Hepatocyte (in vitro differentiated cells): ENCODE data around the gene KCNJ5. TPM values are rescaled to one million over a fixed set of nuclear protein-coding genes. Genes with fewer than 3 reads are reported as not detected.

Source experiments
- DNase-seq: peaks from one replicate; pipeline ENCODE4 v3.0.0-alpha.2; 2016; ENCODE audit warnings: low spot score
- H2AFZ ChIP-seq: fragments of 200-600 bp; sonication (generic); 2 replicates; pipeline ENCODE4 v1.6.0; 2016; ENCODE audit warnings: antibody characterized with exemption, mild to moderate bottlenecking
- H3K27ac ChIP-seq: fragments of 200-600 bp; sonication (generic); 2 replicates; pipeline ENCODE4 v1.5.1; 2016; ENCODE audit warnings: mild to moderate bottlenecking
- H3K27me3 ChIP-seq: fragments of 200-600 bp; sonication (generic); 2 replicates; pipeline ENCODE4 v1.6.1; 2016
- H3K36me3 ChIP-seq: fragments of 200-600 bp; sonication (generic); replicated peaks from 2 replicates; pipeline ENCODE4 v1.5.1; 2016; ENCODE audit warnings: low read depth; ENCODE audit not compliant: insufficient read depth
- H3K4me1 ChIP-seq: fragments of 200-600 bp; sonication (generic); 2 replicates; pipeline ENCODE4 v1.5.1; 2016; ENCODE audit warnings: mild to moderate bottlenecking, moderate library complexity; ENCODE audit not compliant: insufficient read depth
- H3K4me2 ChIP-seq: fragments of 200-600 bp; sonication (generic); 2 replicates; pipeline ENCODE4 v1.6.0; 2016
- H3K4me3 ChIP-seq: fragments of 200-600 bp; sonication (generic); 2 replicates; pipeline ENCODE4 v1.5.1; 2016; ENCODE audit warnings: mild to moderate bottlenecking
- H3K79me2 ChIP-seq: fragments of 200-600 bp; sonication (generic); 2 replicates; pipeline ENCODE4 v1.6.0; 2017; ENCODE audit warnings: mild to moderate bottlenecking
- H3K9me2 ChIP-seq: fragments of 200-600 bp; sonication (generic); replicated peaks from 2 replicates; pipeline ENCODE4 v1.6.0; 2017; ENCODE audit warnings: mild to moderate bottlenecking; ENCODE audit not compliant: insufficient read depth
- H3K9me3 ChIP-seq: fragments of 200-600 bp; sonication (generic); 2 replicates; pipeline ENCODE4 v1.5.1; 2016; ENCODE audit warnings: low read depth, mild to moderate bottlenecking
- H4K20me1 ChIP-seq: fragments of 200-600 bp; sonication (generic); 2 replicates; pipeline ENCODE4 v1.6.0; 2016; ENCODE audit warnings: mild to moderate bottlenecking; ENCODE audit not compliant: insufficient read depth, poor library complexity, severe bottlenecking
- EZH2 ChIP-seq: fragments of 200-600 bp; sonication (generic); IDR thresholded peaks from 2 replicates; pipeline ENCODE4 v1.6.1; 2016; ENCODE audit warnings: antibody characterized with exemption, mild to moderate bottlenecking, borderline replicate concordance
- EZH2phosphoT487 ChIP-seq: fragments of 200-600 bp; sonication (generic); IDR thresholded peaks from one replicate; pipeline ENCODE4 v1.6.1; 2018; ENCODE audit warnings: antibody characterized with exemption, mild to moderate bottlenecking, low read depth, moderate library complexity; ENCODE audit not compliant: unreplicated experiment, severe bottlenecking
- WGBS: methylation state at CpG from one replicate; pipeline ENCODE4 v1.1.6; 2016; ENCODE audit warnings: low lambda C conversion rate; ENCODE audit errors: missing lambda C conversion rate; 5-methylcytosine and 5-hydroxymethylcytosine counted together
- polyA plus RNA-seq: library from polyadenylated mRNA; unstranded; fragments of >200 nt; fragmentation: Nextera tagmentation; extraction: Ambion mirVana; gene quantifications from 2 replicates; pipeline ENCODE4 v1.2.1, GENCODE V29; 2016
- total RNA-seq: library from RNA; depleted of rRNA; stranded (reverse); fragments of >200 nt; gene quantifications from 2 replicates; pipeline ENCODE4 v1.2.3, GENCODE V29; 2014
- TF ChIP-seq, protein P1 (sequence below): fragments of 200-600 bp; sonication (generic); IDR thresholded peaks from 2 replicates; pipeline ENCODE4 v1.5.1; 2016; ENCODE audit warnings: antibody characterized with exemption, mild to moderate bottlenecking; ENCODE audit not compliant: poor library complexity

KCNJ5 gene
- total and polyA plus RNA-seq, 2 experiments from 2014 or later, result 1.00 to 1.2 TPM

GRCh38 chr11:128893578-128894285 is 2.6 kb downstream of the KCNJ5 start:
- H4K20me1 ChIP-seq, result no peaks in the 10 kb centered on the region
- TF ChIP-seq, protein P1, sequence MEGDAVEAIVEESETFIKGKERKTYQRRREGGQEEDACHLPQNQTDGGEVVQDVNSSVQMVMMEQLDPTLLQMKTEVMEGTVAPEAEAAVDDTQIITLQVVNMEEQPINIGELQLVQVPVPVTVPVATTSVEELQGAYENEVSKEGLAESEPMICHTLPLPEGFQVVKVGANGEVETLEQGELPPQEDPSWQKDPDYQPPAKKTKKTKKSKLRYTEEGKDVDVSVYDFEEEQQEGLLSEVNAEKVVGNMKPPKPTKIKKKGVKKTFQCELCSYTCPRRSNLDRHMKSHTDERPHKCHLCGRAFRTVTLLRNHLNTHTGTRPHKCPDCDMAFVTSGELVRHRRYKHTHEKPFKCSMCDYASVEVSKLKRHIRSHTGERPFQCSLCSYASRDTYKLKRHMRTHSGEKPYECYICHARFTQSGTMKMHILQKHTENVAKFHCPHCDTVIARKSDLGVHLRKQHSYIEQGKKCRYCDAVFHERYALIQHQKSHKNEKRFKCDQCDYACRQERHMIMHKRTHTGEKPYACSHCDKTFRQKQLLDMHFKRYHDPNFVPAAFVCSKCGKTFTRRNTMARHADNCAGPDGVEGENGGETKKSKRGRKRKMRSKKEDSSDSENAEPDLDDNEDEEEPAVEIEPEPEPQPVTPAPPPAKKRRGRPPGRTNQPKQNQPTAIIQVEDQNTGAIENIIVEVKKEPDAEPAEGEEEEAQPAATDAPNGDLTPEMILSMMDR, result no peak
- TF ChIP-seq EZH2phosphoT487, result no peak
- TF ChIP-seq EZH2, result no peak
- no peak overlapping the region for H3K27ac ChIP-seq
- no peaks in the 10 kb centered on the region for H3K79me2 ChIP-seq
- H2AFZ ChIP-seq, result no peak overlapping the region
- peaks cover 15% of the 10 kb centered on the region for H3K4me1 ChIP-seq
- no peaks in the 10 kb centered on the region for H3K9me3 ChIP-seq
- no peaks in the 10 kb centered on the region for H3K36me3 ChIP-seq
- H3K4me2 ChIP-seq, result no peak overlapping the region
- 81% methylated on average over 9 of the region's 9 CpGs for WGBS
- no peak for DNase-seq
- peaks cover 30% of the 10 kb centered on the region for H3K27me3 ChIP-seq
- H3K4me3 ChIP-seq, result no peak overlapping the region
- no peaks in the 10 kb centered on the region for H3K9me2 ChIP-seq

GRCh38 chr11:128894286-128894681 is 3.1 kb downstream of the KCNJ5 start:
- no peaks in the 10 kb centered on the region for H4K20me1 ChIP-seq
- no peaks in the 10 kb centered on the region for H3K9me2 ChIP-seq
- 71% methylated on average over 3 of the region's 3 CpGs for WGBS
- no peaks in the 10 kb centered on the region for H3K9me3 ChIP-seq
- H3K27ac ChIP-seq, result no peak overlapping the region
- H3K4me3 ChIP-seq, result no peak overlapping the region
- TF ChIP-seq EZH2phosphoT487 (no peak), EZH2 (no peak)
- TF ChIP-seq, protein P1, result no peak
- no peak overlapping the region for H3K4me2 ChIP-seq
- no peaks in the 10 kb centered on the region for H3K79me2 ChIP-seq
- no peak for DNase-seq
- H3K27me3 ChIP-seq, result peaks cover 26% of the 10 kb centered on the region
- H3K36me3 ChIP-seq, result no peaks in the 10 kb centered on the region
- no peak overlapping the region for H2AFZ ChIP-seq
- H3K4me1 ChIP-seq, result peaks cover 15% of the 10 kb centered on the region

DNA sequence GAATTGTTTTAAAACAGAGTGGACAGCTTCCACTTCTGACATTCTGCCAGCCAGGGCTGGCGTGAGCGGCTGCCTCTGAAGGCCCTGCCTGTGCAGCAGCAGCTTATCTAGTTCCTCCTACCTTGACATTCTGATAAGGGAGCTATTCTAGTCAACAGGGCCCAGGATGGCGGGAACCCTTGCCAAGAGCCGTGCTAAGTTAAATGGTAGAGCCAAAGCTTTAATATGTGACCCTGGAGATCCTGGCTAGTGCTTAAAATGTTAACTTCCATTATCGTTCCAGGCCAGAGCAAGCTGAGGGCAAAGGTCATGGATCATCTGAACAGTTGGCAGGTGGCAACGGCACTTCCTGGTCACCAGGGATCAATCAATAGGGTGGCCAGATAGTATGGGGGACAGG is 3.5 kb downstream of the KCNJ5 start:
- Histone ChIP-seq H3K27ac (no peak overlapping the region), H3K36me3 (no peaks in the 10 kb centered on the region), H3K9me2 (no peaks in the 10 kb centered on the region), H2AFZ (no peak overlapping the region), H3K4me2 (no peak overlapping the region), H3K27me3 (peaks cover 25% of the 10 kb centered on the region), H3K9me3 (no peaks in the 10 kb centered on the region), H4K20me1 (no peaks in the 10 kb centered on the region), H3K79me2 (no peaks in the 10 kb centered on the region), H3K4me3 (no peak overlapping the region), H3K4me1 (peaks cover 15% of the 10 kb centered on the region)
- peak; percentile 49 for DNase-seq
- WGBS, result 42% methylated on average over 6 of the region's 6 CpGs
- TF ChIP-seq, protein P1, result no peak
- no peak for TF ChIP-seq EZH2phosphoT487
- no peak for TF ChIP-seq EZH2
